Liver (tissue), 9 donors: ENCODE measurements around the gene PFKL. TPM values are rescaled to one million over a fixed set of nuclear protein-coding genes. Genes with fewer than 3 reads are reported as not detected.
A peak's percentile ranks its signal among the peaks of the same experiment; 100 is the strongest.

Source experiments
- DNase-seq: peaks from one replicate; pipeline ENCODE4 v3.0.0-alpha.2; 2017; ENCODE audit warnings: low spot score
- H3K27ac ChIP-seq, 2 donors: one replicate each; pipeline ENCODE4 v1.7.0; 2013; ENCODE audit warnings: inconsistent platforms in 2 of 2, low read length in 2 of 2, control low read depth in 1 of 2, low read depth in 1 of 2, mild to moderate bottlenecking in 1 of 2
- H3K27me3 ChIP-seq, 4 donors: one replicate each; pipeline versions ENCODE4 v1.6.1 to v1.7.0; 2013; ENCODE audit warnings: low read length in 3 of 4, inconsistent platforms in 1 of 4, mild to moderate bottlenecking in 1 of 4, moderate library complexity in 1 of 4; ENCODE audit not compliant: control insufficient read depth in 4 of 4, insufficient read depth in 4 of 4
- H3K36me3 ChIP-seq, 4 donors: one replicate each; pipeline versions ENCODE4 v1.6.1 to v1.7.0; 2013; ENCODE audit warnings: low read length in 3 of 4, mild to moderate bottlenecking in 3 of 4, low read depth in 1 of 4, moderate library complexity in 1 of 4; ENCODE audit not compliant: control insufficient read depth in 4 of 4, insufficient read depth in 3 of 4
- H3K4me1 ChIP-seq, 4 donors: one replicate each; pipeline versions ENCODE4 v1.6.1 to v1.7.0; 2013; ENCODE audit warnings: low read length in 3 of 4, mild to moderate bottlenecking in 3 of 4, moderate library complexity in 1 of 4; ENCODE audit not compliant: control insufficient read depth in 4 of 4, insufficient read depth in 4 of 4
- H3K4me3 ChIP-seq, 3 donors: one replicate each; pipeline versions ENCODE4 v1.6.1 to v1.7.0; 2013; ENCODE audit warnings: low read length in 3 of 3, control low read depth in 1 of 3, low read depth in 1 of 3, mild to moderate bottlenecking in 1 of 3
- H3K9ac ChIP-seq, 2 donors: one replicate each; pipeline ENCODE4 v1.7.0; 2013; ENCODE audit warnings: low read length in 2 of 2, mild to moderate bottlenecking in 2 of 2, moderate library complexity in 2 of 2, control low read depth in 1 of 2, low read depth in 1 of 2
- H3K9me3 ChIP-seq, 4 donors: one replicate each; pipeline versions ENCODE4 v1.6.1 to v1.7.0; 2013; ENCODE audit warnings: low read length in 3 of 4; ENCODE audit not compliant: control insufficient read depth in 4 of 4
- EGR1 ChIP-seq, 2 donors: IDR thresholded peaks; 2 replicates each; pipeline ENCODE4 v1.6.1; 2016 to 2018; ENCODE audit warnings: antibody characterized with exemption in 2 of 2, low read depth in 2 of 2
- FOXA2 ChIP-seq: IDR thresholded peaks from 2 replicates; pipeline ENCODE4 v1.6.1; 2016; ENCODE audit warnings: antibody characterized with exemption
- HNF4G ChIP-seq: IDR thresholded peaks from 2 replicates; pipeline ENCODE4 v1.6.1; 2016; ENCODE audit warnings: antibody characterized with exemption
- RAD21 ChIP-seq, 2 donors: IDR thresholded peaks; 2 replicates each; pipeline ENCODE4 v1.6.1; 2016; ENCODE audit warnings: antibody characterized with exemption in 2 of 2, mild to moderate bottlenecking in 2 of 2
- RXRA ChIP-seq, 2 donors: IDR thresholded peaks; 2 replicates each; pipeline ENCODE4 v1.6.1; 2017 to 2018; ENCODE audit warnings: antibody characterized with exemption in 2 of 2, mild to moderate bottlenecking in 1 of 2
- SP1 ChIP-seq: IDR thresholded peaks from 2 replicates; pipeline ENCODE4 v1.6.1; 2018; ENCODE audit warnings: antibody characterized with exemption, mild to moderate bottlenecking
- ZBTB33 ChIP-seq: IDR thresholded peaks from 2 replicates; pipeline ENCODE4 v1.6.1; 2016; ENCODE audit warnings: antibody characterized with exemption
- WGBS: extraction: QIAGEN DNeasy Blood & Tissue Kit; methylation state at CpG from one replicate; pipeline ENCODE4 v1.1.7; 2013; 5-methylcytosine and 5-hydroxymethylcytosine counted together
- polyA plus RNA-seq, 2 donors: library from polyadenylated mRNA; stranded (reverse) in 1 of 2; unstranded in 1 of 2; fragments of 200-250 nt in 1 of 2; fragments of >200 nt in 1 of 2; fragmentation: Nextera tagmentation in 1 of 2; extraction: Ambion mirVana in 1 of 2; gene quantifications; one replicate each; pipeline versions ENCODE4 v1.2.1 to v1.2.3, GENCODE V29; 2013 to 2015
- total RNA-seq, 2 donors: library from RNA; depleted of rRNA; stranded (reverse); fragments of >200 nt; gene quantifications; one replicate each; pipeline ENCODE4 v1.2.3, GENCODE V29; 2014
- TF ChIP-seq, protein P1 (sequence below): IDR thresholded peaks from 2 replicates; pipeline ENCODE4 v1.6.1; 2016; ENCODE audit warnings: antibody characterized with exemption, mild to moderate bottlenecking
- donor health status: healthy.
- donor health status: healthy.
- donor health status: healthy.
- donor health status: healthy.
- donor health status: healthy.

Gene PFKL
- total and polyA plus RNA-seq, 4 donors: 48.1 to 98.4 (median 81.0) TPM

GRCh38 chr21:44298301-44298700, 1.6 kb upstream of the PFKL start:
- Histone ChIP-seq H3K4me1 (peaks cover 12 to 42% (median 37%) of the 10 kb centered on the region in 4 donors), H3K9me3 (no peaks in the 10 kb centered on the region), H3K36me3 (no peaks in the 10 kb centered on the region), H3K4me3 (no peak overlapping the region), H3K9ac (no peak overlapping the region), H3K27ac (peak overlapping the region in 1 of 2 donors; percentile 34), H3K27me3 (no peaks in the 10 kb centered on the region)
- 93% methylated on average over 2 of the region's 2 CpGs for WGBS
- DNase-seq: no peak
- no peak for TF ChIP-seq EGR1 (IDR thresholded peaks at IDR 0.05; ENCODE audit: low read depth in 2 of 2)
- peak in 1 of 2 donors; percentile 38 for TF ChIP-seq RAD21 (IDR thresholded peaks at IDR 0.05)

DNA sequence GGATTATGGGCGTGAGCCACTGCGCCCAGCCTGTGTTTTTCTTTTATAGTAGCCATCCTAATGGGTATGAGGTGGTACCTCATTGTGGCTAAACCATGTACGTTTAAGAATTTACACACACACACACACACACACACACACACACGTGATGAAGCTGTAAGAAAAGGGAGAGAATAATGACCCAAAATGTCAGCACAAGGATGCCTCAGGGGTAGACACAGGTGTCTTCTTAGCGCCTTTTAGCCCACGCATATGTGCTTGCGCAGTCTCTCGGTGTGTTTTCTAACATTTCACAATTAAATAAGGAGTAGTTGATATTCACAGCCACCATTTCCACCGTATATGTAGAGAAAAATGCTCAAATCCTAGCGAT, 782 bp upstream of the PFKL start:
- DNase-seq: no peak
- no peak for TF ChIP-seq SP1
- Histone ChIP-seq H3K9ac (peak overlapping the region; percentile 32 to 53), H3K36me3 (no peaks in the 10 kb centered on the region), H3K27ac (peak overlapping the region; percentile 83 to 93), H3K4me3 (peak overlapping the region in 2 of 3 donors; percentile 71 to 89), H3K27me3 (no peaks in the 10 kb centered on the region), H3K9me3 (no peaks in the 10 kb centered on the region), H3K4me1 (peaks cover 12 to 50% (median 45%) of the 10 kb centered on the region in 4 donors)
- WGBS: 35% methylated on average over 10 of the region's 10 CpGs

DNA sequence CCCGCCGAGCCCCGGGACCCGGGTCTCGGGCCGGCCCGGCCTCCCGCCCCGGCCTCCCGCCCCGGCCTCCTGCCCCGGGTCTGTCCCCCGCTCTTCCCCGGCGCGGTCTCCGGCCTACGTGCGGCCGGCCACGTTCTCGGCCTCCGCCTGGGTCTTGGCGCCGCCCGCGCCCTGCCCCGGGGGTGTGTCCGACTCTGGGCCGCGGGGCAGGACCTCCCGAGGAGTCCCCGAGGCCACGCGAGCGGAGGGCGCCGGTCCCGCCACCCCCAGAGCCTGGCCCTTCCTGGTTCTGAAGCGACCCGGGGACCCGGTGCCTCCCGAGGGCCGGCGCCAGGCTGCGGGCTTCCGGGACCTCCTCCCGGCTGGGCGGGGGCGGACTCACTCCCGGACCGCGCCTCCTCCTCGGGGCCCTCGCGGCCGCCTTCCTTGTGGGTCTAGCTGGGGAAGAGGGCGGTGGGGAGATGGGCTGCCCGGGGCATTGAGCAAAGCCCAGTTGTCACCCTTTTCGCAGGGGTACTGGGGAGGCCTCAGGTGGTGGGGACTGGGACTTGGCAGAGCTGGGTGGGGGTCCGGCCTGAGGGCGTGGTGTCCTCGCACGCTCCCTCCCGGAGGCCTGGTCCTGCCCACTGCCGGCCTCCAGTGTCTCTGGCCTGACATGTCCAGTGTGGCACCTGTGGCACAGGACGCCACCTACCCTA, 558 bp downstream of the PFKL start:
- Histone ChIP-seq H3K27ac (peak overlapping the region; percentile 73 to 93), H3K36me3 (no peaks in the 10 kb centered on the region), H3K27me3 (no peaks in the 10 kb centered on the region), H3K4me3 (peak overlapping the region; percentile 36 to 89 (median 69)), H3K4me1 (peaks cover 14 to 60% (median 49%) of the 10 kb centered on the region in 4 donors), H3K9me3 (no peaks in the 10 kb centered on the region), H3K9ac (peak overlapping the region in 1 of 2 donors; percentile 72)
- under 1% methylated on average over 67 of the region's 67 CpGs for WGBS
- no peak for TF ChIP-seq ZBTB33
- TF ChIP-seq RXRA (IDR thresholded peaks at IDR 0.05): peak in 1 of 2 donors; percentile 11
- DNase-seq: peak; percentile 72

DNA sequence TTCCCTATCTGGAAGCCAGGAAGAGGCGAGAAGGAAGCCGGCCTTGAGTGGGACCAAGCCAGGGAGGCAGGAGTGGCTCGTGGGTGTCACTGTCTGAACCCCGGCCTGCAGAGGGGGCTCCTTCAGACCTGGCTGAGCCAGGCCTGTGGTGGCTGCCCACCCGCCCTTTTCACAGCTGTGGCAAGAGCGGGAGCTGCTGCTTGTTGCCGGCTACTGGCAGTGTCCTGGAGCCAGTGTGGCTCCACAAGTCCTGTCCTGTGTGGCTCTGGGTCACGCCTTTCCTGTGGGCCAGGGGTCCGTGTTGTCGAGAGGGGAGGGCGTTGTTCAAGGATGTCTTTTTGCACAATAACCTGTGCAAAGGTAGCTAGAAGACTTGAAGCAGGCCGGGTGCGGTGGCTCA, 1.3 kb downstream of the PFKL start:
- 65% methylated on average over 13 of the region's 13 CpGs for WGBS

More for the DNA sequence above, 1.3 kb downstream of the PFKL start:
- Histone ChIP-seq H3K4me3 (peak overlapping the region in 2 of 3 donors; percentile 69 to 89), H3K27ac (peak overlapping the region; percentile 73 to 93), H3K36me3 (no peaks in the 10 kb centered on the region), H3K9me3 (no peaks in the 10 kb centered on the region), H3K9ac (peak overlapping the region in 1 of 2 donors; percentile 72), H3K4me1 (peaks cover 17 to 60% (median 49%) of the 10 kb centered on the region in 4 donors), H3K27me3 (no peaks in the 10 kb centered on the region)
- TF ChIP-seq HNF4G (no peak), SP1 (no peak), FOXA2 (no peak)
- TF ChIP-seq, protein P1, sequence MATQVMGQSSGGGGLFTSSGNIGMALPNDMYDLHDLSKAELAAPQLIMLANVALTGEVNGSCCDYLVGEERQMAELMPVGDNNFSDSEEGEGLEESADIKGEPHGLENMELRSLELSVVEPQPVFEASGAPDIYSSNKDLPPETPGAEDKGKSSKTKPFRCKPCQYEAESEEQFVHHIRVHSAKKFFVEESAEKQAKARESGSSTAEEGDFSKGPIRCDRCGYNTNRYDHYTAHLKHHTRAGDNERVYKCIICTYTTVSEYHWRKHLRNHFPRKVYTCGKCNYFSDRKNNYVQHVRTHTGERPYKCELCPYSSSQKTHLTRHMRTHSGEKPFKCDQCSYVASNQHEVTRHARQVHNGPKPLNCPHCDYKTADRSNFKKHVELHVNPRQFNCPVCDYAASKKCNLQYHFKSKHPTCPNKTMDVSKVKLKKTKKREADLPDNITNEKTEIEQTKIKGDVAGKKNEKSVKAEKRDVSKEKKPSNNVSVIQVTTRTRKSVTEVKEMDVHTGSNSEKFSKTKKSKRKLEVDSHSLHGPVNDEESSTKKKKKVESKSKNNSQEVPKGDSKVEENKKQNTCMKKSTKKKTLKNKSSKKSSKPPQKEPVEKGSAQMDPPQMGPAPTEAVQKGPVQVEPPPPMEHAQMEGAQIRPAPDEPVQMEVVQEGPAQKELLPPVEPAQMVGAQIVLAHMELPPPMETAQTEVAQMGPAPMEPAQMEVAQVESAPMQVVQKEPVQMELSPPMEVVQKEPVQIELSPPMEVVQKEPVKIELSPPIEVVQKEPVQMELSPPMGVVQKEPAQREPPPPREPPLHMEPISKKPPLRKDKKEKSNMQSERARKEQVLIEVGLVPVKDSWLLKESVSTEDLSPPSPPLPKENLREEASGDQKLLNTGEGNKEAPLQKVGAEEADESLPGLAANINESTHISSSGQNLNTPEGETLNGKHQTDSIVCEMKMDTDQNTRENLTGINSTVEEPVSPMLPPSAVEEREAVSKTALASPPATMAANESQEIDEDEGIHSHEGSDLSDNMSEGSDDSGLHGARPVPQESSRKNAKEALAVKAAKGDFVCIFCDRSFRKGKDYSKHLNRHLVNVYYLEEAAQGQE: no peak
- DNase-seq: no peak
